Endothelial cell of umbilical vein (primary cell): ENCODE data around the gene IGSF22. TPM values are rescaled to one million over a fixed set of nuclear protein-coding genes. Genes with fewer than 3 reads are reported as not detected.

Experiments used
- BruUV-seq: library from RNA; stranded (reverse); fragments of 400-500 nt; replicated peaks from 2 replicates; lab custom pipeline; 2021; lab: Mats Ljungman, UMichigan
- CTCF ChIA-PET: fragments of 300-600, 350-600 bp; sonication (Branson Sonifier 250); formaldehyde crosslinking; loops from one replicate; lab custom pipeline; 2021; ENCODE audit warnings: antibody characterized with exemption, inconsistent platforms; lab: Charles Lee
- POLR2A ChIA-PET: fragments of 300-600, 350-600 bp; sonication (Branson Sonifier 250); formaldehyde crosslinking; loops from one replicate; lab custom pipeline; 2021; ENCODE audit warnings: antibody characterized with exemption, inconsistent platforms; lab: Charles Lee
- DNase-seq: peaks from one replicate; pipeline ENCODE4 v3.0.0-alpha.2; 2011; ENCODE audit warnings: low read depth, low spot score
- FAIRE-seq: peaks from 2 replicates; lab custom pipeline; 2011; peaks lifted over from hg19 to GRCh38; lab: Jason Lieb, UNC
- H2AFZ ChIP-seq: 2 replicates; pipeline ENCODE4 v1.6.0; 2012; ENCODE audit warnings: low read depth, low read length, control low read depth, inconsistent platforms
- H3K27ac ChIP-seq: 2 replicates; pipeline ENCODE4 v1.5.1; 2011; ENCODE audit warnings: low read depth, mild to moderate bottlenecking, control low read depth, low read length, moderate library complexity; ENCODE audit not compliant: insufficient read depth
- H3K27me3 ChIP-seq, 2 experiments: 2 replicates each; pipeline versions ENCODE4 v1.6.0 to v1.6.1; 2011; ENCODE audit warnings: low read length in 2 of 2, mixed read lengths in 1 of 2; ENCODE audit not compliant: control insufficient read depth in 2 of 2, insufficient read depth in 2 of 2
- H3K36me3 ChIP-seq, 2 experiments: 2 replicates in 1 of 2; 3 replicates in 1 of 2; pipeline ENCODE4 v1.5.1; 2011; ENCODE audit warnings: low read length in 2 of 2, mild to moderate bottlenecking in 1 of 2, moderate library complexity in 1 of 2; ENCODE audit not compliant: control insufficient read depth in 2 of 2, insufficient read depth in 2 of 2; ENCODE audit errors: extremely low read depth in 1 of 2
- H3K4me1 ChIP-seq: 3 replicates; pipeline ENCODE4 v1.5.1; 2011; ENCODE audit warnings: mild to moderate bottlenecking, low read length; ENCODE audit not compliant: control insufficient read depth, insufficient read depth; ENCODE audit errors: extremely low read depth
- H3K4me2 ChIP-seq: 2 replicates; pipeline ENCODE4 v1.6.1; 2011; ENCODE audit warnings: low read length, control low read depth, mixed read lengths; ENCODE audit not compliant: insufficient read depth
- H3K4me3 ChIP-seq, 3 experiments: fragments of 200-600 bp in 1 of 3; sonication (generic), shearing (Covaris generic) in 1 of 3; replicated peaks in 1 of 3; 2 replicates each; pipeline ENCODE4 v1.5.1; 2011 to 2016; ENCODE audit warnings: control low read depth in 3 of 3, low read length in 3 of 3, mild to moderate bottlenecking in 2 of 3, inconsistent platforms in 1 of 3, low read depth in 1 of 3, moderate library complexity in 1 of 3; ENCODE audit not compliant: insufficient read depth in 1 of 3
- H3K79me2 ChIP-seq: 2 replicates; pipeline ENCODE4 v1.6.0; 2012; ENCODE audit warnings: low read length, inconsistent platforms; ENCODE audit not compliant: control insufficient read depth, insufficient read depth
- H3K9ac ChIP-seq: replicated peaks from 2 replicates; pipeline ENCODE3; 2011; ENCODE audit warnings: low read length, control low read depth; ENCODE audit not compliant: insufficient read depth; ENCODE audit errors: extremely low read depth
- H3K9me1 ChIP-seq: replicated peaks from 3 replicates; pipeline ENCODE4 v1.6.0; 2011; ENCODE audit warnings: mild to moderate bottlenecking, low read length; ENCODE audit not compliant: control insufficient read depth, insufficient read depth; ENCODE audit errors: extremely low read depth
- H3K9me3 ChIP-seq: replicated peaks from 2 replicates; pipeline ENCODE4 v1.5.1; 2012; ENCODE audit warnings: low read length, inconsistent platforms; ENCODE audit not compliant: control insufficient read depth, insufficient read depth
- H4K20me1 ChIP-seq: replicated peaks from 2 replicates; pipeline ENCODE3; 2011; ENCODE audit warnings: mild to moderate bottlenecking, low read length; ENCODE audit not compliant: control insufficient read depth, insufficient read depth; ENCODE audit errors: extremely low read depth
- FOS ChIP-seq: IDR thresholded peaks from 2 replicates; pipeline ENCODE4 v1.6.1; 2011; ENCODE audit warnings: mild to moderate bottlenecking, low read length, moderate library complexity, borderline replicate concordance; ENCODE audit not compliant: insufficient read depth
- GATA2 ChIP-seq: IDR thresholded peaks from 2 replicates; pipeline ENCODE4 v1.7.0; 2011; ENCODE audit warnings: low read depth, mild to moderate bottlenecking, moderate library complexity, mixed read lengths, low read length; ENCODE audit not compliant: insufficient read length, insufficient read depth
- MYC ChIP-seq: IDR thresholded peaks from one replicate; pipeline ENCODE4 v1.6.1; 2011; ENCODE audit warnings: mild to moderate bottlenecking, low read depth, low read length
- POLR2A ChIP-seq: IDR thresholded peaks from 2 replicates; pipeline ENCODE4 v1.6.1; 2012; ENCODE audit warnings: low read depth, mild to moderate bottlenecking, control low read depth, low read length
- POLR2AphosphoS5 ChIP-seq: IDR thresholded peaks from 2 replicates; pipeline ENCODE4 v1.6.1; 2012; ENCODE audit warnings: low read depth, mild to moderate bottlenecking, control low read depth, low read length, moderate library complexity; ENCODE audit not compliant: insufficient read depth
- dilution Hi-C: fragments of 300-500 bp; cut with MboI; formaldehyde crosslinking; loops from one replicate; pipeline ENCODE4 v1.15.0; 2019; ENCODE audit warnings: low sequenced_read_pairs; ENCODE audit not compliant: extremely low pct_ligation_motif_present
- intact Hi-C: fragments of 100-400 bp; cut with micrococcal nuclease; formaldehyde crosslinking; loops from one replicate; pipeline ENCODE4 v1.10.0; 2022
- polyA plus RNA-seq, 4 experiments: library from polyadenylated mRNA; depleted of rRNA in 3 of 4; stranded (reverse) in 3 of 4; unstranded in 1 of 4; fragments of >200 nt; gene quantifications; 2 replicates each; pipeline versions ENCODE4 v1.2.1 to v1.2.3, GENCODE V29; 2011 to 2012; ENCODE audit warnings: missing spikeins in 1 of 4
- total RNA-seq: library from RNA; stranded (reverse); gene quantifications from 2 replicates; pipeline ENCODE4 v1.2.3, GENCODE V29; 2021
- TF ChIP-seq, protein P1 (sequence below), 2 donors: IDR thresholded peaks; 1 replicate in 1 of 2; 2 replicates in 1 of 2; pipeline ENCODE4 v1.5.1; 2011; ENCODE audit warnings: low read length in 2 of 2, mild to moderate bottlenecking in 2 of 2, moderate library complexity in 2 of 2, control low read depth in 1 of 2, inconsistent platforms in 1 of 2, low read depth in 1 of 2; ENCODE audit not compliant: insufficient read depth in 1 of 2; ENCODE audit errors: extremely low read depth in 1 of 2
- TF ChIP-seq, protein P2 (sequence below): IDR thresholded peaks from 2 replicates; pipeline ENCODE4 v1.6.1; 2011; ENCODE audit not compliant: insufficient read depth, insufficient read length

The IGSF22 gene
- total and polyA plus RNA-seq, 2 donors (not counting 3 experiments of a cell fraction or from before 2014, with no cell fraction given): not detected

- DNase-seq: no peak
- Histone ChIP-seq H2AFZ (no peak overlapping the region), H3K36me3 (no peaks in the 10 kb centered on the region), H3K9me1 (no peaks in the 10 kb centered on the region), H3K4me2 (no peak overlapping the region), H3K27me3 (peaks cover 0 to 2% of the 10 kb centered on the region in 2 experiments), H3K4me1 (peaks cover 14% of the 10 kb centered on the region), H3K4me3 (no peak overlapping the region), H3K79me2 (no peaks in the 10 kb centered on the region), H3K9ac (no peak overlapping the region), H3K9me3 (no peaks in the 10 kb centered on the region), H3K27ac (no peak overlapping the region), H4K20me1 (no peaks in the 10 kb centered on the region)
- FAIRE-seq: no peak
- POLR2A ChIA-PET: no interaction called here
- CTCF ChIA-PET: interaction anchor here (0.5 to 4.2 kb wide), 6 partner anchors 12 to 651 kb away, joined by 3 to 32 read pairs (median 19); partner anchors contain the start of gene IGSF22
- no TSS peak for BruUV-seq
- dilution Hi-C loops (no loop called here), intact Hi-C loops (loop anchor here (10.0 kb wide), 1 partner anchor 371 kb away; the partner anchor contains the start of gene LDHA)
- TF ChIP-seq POLR2AphosphoS5 (no peak), POLR2A (no peak), GATA2 (no peak), FOS (no peak), MYC (no peak)
- TF ChIP-seq, protein P1, sequence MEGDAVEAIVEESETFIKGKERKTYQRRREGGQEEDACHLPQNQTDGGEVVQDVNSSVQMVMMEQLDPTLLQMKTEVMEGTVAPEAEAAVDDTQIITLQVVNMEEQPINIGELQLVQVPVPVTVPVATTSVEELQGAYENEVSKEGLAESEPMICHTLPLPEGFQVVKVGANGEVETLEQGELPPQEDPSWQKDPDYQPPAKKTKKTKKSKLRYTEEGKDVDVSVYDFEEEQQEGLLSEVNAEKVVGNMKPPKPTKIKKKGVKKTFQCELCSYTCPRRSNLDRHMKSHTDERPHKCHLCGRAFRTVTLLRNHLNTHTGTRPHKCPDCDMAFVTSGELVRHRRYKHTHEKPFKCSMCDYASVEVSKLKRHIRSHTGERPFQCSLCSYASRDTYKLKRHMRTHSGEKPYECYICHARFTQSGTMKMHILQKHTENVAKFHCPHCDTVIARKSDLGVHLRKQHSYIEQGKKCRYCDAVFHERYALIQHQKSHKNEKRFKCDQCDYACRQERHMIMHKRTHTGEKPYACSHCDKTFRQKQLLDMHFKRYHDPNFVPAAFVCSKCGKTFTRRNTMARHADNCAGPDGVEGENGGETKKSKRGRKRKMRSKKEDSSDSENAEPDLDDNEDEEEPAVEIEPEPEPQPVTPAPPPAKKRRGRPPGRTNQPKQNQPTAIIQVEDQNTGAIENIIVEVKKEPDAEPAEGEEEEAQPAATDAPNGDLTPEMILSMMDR (IDR thresholded peaks at IDR 0.05; ENCODE audit: extremely low read depth in 1 of 2, insufficient read depth in 1 of 2, low read depth in 1 of 2, low read length in 2 of 2): no peak
- TF ChIP-seq, protein P2, sequence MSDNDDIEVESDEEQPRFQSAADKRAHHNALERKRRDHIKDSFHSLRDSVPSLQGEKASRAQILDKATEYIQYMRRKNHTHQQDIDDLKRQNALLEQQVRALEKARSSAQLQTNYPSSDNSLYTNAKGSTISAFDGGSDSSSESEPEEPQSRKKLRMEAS: no peak
Observed at GRCh38 chr11:18766015-18766414, 40.0 kb upstream of the IGSF22 start.
